GM18502 (cell line): ENCODE results near the gene GCH1.
"Not testable (repeated sequence)": the region's sequence is repeated elsewhere in the genome, so short reads cannot be mapped to it uniquely, and the experiment has no call there.

ENCODE experiments used
- ATAC-seq: cut with Tn5 transposase; IDR thresholded peaks from one replicate; pipeline ENCODE4 v1.9.1; 2021; ENCODE audit warnings: mild to moderate bottlenecking; ENCODE audit not compliant: unreplicated experiment, poor library complexity

Gene GCH1

DNA sequence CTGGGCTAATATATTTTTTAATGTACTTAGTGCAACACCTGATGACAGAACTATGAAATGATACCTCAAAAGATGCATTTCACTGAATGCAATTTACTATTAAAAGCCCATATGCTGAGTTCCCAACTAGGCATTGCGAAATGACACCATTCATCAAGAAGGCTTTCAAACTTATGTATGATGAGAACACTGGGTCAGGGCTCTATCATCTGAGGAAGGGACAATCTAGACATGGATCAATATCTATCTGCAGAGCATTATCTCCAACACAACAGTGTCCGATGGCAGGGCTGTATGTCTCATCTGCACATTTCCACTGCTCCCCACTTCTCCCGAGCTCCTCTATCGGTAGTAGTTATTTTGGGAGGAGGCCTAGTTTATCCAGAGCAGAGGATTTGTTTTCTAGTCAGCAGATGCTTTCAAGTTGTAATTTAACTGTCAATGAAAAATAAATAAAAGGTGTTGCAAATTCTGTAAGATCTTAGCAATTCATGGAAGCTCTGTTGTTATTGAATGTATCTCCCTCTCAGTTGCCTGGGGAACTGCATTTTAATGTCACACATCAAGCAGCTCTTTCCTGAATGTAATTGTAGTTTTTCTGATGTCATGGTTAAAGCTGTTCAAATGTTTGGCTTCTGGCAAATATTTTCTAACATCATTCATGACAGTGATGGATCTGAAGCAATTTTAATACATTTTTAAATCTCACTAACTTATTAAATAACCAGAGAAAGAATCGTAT lies 7.4 kb upstream of the GCH1 start:
- no peak for ATAC-seq

- not testable (repeated sequence) for ATAC-seq
These were observed 6.3 kb upstream of the GCH1 start for GRCh38 chr14:54908973-54909372.

GRCh38 chr14:54908190-54908589 lies 5.6 kb upstream of the GCH1 start:
- peak; percentile 70 for ATAC-seq

GRCh38 chr14:54906075-54906474 lies 3.4 kb upstream of the GCH1 start:
- no peak for ATAC-seq

GRCh38 chr14:54902143-54902520 lies 494 bp downstream of the GCH1 start:
- peak; percentile 60 for ATAC-seq

DNA sequence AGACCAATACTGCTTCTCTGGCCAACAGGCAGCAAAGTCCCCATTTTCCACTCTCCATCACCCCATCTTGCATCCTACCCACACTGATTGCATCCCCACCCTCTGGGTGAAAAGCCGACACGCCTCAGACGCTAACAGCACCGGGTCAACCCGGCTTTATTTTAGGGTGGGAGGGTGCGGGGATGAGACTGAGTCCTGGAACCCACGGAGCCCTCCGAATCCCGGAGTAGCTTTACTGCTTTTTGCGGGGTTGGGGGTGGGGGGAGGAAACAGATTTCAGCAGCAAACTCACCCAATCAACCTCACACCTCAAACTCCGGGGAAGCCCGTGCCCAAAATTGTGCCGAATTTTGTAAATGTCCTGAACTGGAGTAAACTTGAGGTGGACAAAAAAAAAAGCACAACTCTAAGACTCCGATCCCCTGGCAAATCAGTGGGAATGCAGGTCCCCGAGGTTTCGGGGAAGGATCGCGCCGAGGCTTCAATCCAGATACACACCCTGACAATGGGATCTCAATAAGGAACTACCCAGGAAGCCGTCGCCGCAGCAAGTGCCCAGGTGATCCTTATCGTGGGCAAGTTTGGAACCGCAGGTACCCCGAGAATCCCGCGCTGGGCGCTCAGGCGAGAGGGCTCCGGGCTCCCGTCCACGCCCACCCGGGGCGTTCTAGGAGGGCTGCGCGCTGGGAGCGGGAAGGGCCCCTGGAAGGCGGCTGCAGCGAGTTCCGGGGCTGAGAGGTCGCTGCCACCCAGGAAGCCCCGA lies 1.1 kb downstream of the GCH1 start:
- ATAC-seq = no peak

DNA sequence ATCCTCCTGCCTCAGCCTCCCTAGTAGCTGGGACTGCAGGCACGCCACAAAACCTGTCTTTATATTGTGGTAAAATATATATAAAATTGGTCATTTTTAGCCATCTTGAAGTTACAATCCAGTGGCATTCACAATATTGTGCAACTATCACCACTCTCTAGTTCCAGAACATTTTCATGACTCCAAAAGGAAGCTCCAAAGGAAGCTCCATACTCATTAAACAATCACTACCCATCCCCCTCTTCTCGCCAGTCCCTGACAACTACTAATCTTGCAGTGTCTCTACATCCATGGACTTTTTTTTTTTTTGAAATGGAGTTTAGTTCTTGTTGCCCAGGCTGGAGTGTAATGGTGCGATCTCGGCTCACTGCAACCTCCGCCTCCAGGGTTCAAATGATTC lies 3.1 kb downstream of the GCH1 start:
- no peak for ATAC-seq

DNA sequence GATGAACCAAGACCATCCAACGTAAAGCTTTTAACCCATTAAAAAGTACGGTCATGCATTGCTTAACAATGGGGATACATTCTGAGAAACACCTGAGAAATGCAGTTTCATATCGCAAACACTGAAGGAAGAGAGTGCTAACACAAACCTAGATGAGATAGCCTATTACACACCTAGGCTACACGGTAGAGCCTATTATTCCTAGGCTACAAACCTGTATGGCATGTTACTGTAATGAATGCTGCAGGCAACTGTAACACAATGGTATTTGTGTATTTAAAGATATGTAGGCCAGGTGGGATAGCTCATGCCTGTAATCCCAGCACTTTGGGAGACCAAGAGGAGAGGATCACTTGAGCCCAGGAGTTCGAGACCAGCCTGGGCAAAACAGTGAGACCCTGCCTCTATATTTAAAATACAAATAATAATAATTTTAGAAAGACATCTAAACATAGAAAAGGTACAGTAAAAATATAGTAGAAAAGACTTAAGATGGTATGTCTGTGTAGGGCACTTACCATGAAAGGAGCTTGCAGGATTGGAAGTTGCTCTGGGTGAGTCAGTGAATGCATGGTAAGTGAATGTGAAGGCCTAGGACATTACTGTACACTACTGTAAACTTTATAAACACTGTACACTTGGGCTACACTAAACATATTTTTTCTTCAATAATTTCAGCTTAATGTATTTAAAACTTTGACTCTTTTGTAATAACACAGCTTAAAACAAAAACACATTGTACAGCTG lies 4.6 kb downstream of the GCH1 start:
- not testable (repeated sequence) for ATAC-seq

DNA sequence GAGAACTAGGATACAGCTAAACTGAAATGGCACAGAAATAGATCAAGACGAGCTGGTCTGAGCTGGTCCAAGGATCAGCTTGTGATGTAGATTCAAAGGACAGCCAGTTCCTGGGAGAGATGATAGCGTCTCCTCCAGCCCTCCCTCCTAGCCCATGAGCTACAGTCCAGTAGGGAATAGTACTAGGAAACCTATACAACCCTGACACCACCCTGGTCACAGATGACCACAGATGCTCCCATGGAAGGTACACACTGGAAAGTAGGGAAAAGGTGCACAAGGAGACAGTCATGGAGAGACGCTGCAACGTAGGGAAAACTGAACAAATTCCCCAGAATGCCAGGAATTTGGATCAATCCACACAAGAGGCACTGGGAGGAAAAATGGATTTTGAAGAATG lies 6.9 kb downstream of the GCH1 start:
- ATAC-seq = no peak

GRCh38 chr14:54894995-54895394 lies 7.6 kb downstream of the GCH1 start:
- ATAC-seq = no peak

DNA sequence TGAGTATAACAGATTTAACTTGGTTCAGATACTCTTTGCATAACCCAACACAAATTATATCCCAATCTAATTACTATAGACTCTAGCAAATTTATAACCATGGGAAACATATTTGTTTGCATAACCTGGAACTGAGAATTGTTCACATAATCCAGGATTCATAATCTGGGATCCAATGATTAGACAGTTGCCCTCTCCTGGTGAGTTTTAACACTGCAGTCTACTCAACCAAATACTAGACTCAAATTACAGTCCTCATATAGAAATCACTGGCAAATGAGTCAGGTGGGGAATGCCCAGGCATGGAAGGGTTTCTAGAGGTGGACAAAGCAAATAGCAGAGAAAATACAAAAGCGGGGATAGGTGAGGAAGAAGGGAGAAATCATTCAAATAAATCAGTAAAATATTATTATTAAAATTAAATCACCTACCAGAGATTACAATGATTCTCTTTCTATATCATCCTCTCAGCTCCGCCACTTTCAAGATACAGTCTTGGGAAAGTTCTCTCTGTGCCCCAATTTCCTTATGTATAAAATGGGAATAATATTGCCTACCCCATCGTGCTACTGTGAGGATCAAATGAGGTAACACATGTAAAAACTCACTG lies 9.4 kb downstream of the GCH1 start:
- peak; percentile 41 for ATAC-seq

DNA sequence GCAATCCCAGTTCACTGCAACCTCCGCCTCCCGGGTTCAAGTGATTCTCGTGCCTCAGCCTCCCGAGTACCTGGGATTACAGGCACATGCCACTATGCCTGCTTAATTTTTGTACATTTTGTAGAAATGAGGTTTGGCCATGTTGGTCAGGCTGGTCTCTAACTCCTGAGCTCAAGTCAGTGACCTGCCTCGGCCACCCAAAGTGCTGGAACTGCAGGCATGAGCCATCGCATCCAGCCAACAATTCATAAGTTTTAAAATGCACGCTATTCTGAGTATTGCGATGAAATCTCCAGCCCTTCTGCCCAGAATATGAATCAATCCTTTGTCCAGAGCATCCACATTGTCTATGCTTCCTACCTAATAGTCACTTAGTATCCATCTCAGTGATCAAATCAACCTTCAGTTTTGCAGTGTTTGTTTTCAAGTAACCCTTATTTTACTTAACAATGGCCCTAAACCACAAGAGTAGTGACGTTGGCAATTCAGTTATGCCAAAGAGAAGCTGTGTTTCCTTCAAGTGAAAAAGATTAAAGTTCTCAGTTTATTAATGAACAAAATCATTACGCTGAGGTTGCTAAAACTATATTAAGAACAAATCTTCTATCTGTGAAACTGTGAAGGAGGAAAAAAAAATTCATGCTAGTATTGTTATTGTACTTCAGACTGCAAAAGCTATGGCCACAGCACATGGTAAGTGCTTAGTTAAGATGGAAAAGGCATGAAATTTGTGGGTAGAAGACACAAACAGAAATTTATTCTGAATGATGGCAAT lies 11.0 kb downstream of the GCH1 start:
- ATAC-seq = no peak

DNA sequence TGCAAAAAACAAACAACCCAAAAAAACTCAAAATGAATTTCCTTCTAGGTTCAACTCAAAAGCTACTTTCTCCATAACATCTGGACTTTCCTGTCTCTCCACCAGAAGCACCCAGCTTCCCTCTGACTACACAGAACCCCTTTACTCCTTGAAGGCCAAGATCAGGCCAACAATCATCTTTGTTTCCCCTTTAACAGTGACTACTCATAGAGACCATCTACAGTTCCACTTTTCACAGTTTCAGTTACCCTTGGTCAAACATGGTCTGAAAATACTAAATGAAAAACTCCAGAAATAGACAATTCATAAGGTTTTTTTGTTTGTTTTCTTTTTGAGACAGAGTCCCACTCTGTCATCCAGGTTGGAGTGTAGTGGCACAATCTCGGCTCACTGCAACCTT lies 11.8 kb downstream of the GCH1 start:
- peak; percentile 86 for ATAC-seq

- no peak for ATAC-seq
These were observed 12.7 kb downstream of the GCH1 start for GRCh38 chr14:54889919-54890318.

DNA sequence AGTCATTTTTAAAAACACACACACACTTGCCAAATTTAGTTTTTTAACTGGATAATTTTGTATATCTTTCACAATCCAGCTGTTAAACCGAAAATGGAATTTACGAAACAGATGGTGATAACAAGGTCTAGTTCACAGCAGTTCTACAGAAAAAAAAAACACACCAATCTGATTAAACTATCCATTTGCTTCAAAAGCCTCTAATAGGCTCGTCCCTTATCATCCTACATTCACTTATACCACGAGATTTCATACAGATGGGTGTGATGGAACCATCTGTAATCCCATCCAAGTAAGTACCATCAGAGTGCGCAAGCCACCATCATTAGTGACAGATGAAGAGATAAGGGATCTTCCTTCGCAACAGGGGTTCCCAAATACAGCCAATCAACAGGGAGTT lies 20.1 kb downstream of the GCH1 start:
- ATAC-seq = no peak

GRCh38 chr14:54881761-54882401 lies 20.7 kb downstream of the GCH1 start:
- ATAC-seq = peak; percentile 53

- peak; percentile 55 for ATAC-seq
These were observed 21.3 kb downstream of the GCH1 start for GRCh38 chr14:54881235-54881760.

GRCh38 chr14:54877703-54878021 lies 25.0 kb downstream of the GCH1 start:
- ATAC-seq = no peak

- no peak for ATAC-seq
These were observed 25.5 kb downstream of the GCH1 start for GRCh38 chr14:54877015-54877702.
